Right hindlimb (tissue), 1 donor: ENCODE measurements around the gene DMD.
"Not testable (repeated sequence)": the region's sequence is repeated elsewhere in the genome, so short reads cannot be mapped to it uniquely, and the experiment has no call there.

Experiments
- DNase-seq: peaks from one replicate; pipeline ENCODE4 v3.0.0-alpha.2; 2018

DMD gene

GRCh38 chrX:31663172-31663571, 1548.2 kb downstream of the DMD start:
- DNase-seq: no peak

- no peak for DNase-seq
These were observed 1550.0 kb downstream of the DMD start for GRCh38 chrX:31661280-31661810.

DNA sequence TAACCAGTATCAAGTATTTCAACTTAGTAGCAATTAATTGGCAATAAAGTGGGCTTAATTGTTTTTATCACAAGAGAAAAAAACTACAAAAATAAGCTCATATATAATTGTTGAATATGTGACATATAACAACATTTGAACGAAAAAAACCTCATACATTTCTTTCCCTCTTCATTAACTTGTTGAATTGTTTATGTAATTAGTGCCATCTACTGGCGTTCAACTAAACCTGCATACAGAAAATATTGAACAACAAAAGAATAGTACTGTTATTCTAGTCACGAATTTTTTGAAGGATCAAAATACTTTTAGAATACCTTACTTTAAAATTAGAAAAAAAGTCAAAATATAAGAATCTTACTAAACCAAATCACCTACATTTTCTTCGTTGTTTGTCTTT, 1553.0 kb downstream of the DMD start:
- no peak for DNase-seq

DNA sequence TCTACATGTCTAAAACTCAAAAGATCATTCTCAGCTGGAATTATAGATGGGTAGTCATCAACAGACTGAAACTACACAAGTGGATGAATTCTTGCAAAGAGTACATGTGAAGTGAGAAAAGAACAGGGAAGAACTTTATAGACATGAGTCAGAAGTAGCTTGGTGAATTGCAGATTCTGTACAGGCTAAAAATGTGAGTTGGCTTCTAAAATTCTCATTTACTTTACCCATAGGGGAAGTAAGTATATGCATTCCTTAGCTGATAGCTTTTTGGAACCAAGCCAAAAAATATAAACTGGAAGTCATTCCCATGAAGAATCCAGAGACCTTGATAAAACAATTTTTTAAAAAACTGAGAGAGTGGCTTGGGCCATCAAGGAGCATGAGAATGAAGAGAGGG, 1555.3 kb downstream of the DMD start:
- DNase-seq: no peak

DNA sequence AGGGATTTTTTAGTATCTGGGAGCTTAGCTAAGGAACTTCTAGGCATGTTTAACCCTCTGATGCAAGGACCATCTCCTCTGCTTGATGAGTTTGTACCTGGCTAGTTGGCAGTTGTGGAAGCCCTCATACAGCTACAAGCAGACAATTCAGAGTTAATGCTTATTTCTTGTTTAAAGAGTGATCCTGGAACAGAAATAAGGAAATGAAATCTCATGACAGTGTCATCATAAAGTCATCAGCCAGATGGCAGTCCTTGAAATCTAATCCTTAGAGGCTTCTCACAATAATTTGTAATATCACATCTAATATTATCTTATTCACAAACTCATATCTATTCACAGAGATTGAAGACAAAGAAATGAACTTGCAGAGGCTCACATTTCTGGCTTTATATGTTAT, 1557.9 kb downstream of the DMD start:
- DNase-seq: no peak

DNA sequence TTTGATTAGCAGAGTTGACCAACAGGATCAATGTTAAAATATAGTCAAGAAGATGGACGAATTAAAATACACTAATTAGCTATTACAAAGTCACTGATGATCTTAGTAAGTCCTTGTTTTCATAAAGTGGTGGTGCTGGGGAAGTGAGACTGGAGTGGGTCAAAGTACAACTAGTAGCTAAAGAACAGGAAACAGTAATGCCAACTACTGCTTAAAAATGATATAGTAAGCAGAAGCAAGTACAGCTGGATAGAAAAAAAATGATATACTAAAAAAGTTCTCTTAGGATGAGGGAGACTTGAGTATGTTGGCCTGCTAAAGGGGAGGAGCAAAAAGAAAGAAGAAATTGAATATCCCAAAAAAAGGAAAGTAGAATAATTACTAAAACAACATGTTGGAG, 1558.7 kb downstream of the DMD start:
- DNase-seq: no peak

DNA sequence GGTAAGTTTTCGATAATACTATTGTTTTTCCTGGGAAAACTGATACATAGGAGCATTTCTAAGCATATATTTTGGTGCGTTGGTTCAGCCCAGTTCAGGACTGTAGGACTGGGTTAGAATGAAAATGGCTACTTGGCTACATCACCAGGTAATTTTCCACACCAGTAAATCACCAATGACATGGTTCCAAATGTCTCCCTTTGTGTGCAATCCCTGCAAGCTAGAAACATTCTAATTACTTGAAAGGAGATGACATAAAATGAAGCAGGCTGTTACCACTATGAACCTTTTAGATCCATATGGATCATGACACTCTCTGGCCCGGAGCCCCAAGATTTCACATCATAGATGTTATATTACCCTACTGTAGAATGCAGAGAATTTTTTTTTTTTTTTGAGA, 1562.1 kb downstream of the DMD start:
- no peak for DNase-seq

- DNase-seq: no peak
These were observed 1578.0 kb downstream of the DMD start for GRCh38 chrX:31633349-31633748.

DNA sequence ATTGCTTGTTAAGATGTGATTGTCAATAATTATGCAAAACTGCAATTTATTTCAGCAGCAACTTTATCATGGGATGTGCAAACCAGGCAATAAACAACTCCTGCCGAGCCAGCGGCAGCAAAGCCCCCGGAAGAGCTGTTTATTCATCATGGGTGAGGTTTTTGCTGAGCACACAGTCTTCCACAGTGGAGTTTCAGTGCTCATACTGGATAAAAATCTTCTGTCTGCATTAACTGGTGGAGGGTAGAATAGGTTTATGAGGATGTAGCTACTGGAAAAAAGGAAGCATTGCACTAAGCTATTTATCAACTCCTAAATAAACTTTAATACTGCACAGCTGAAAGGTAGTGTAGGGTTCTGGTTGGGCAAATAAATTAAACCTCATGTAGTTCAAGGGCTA, 1582.2 kb downstream of the DMD start:
- DNase-seq: no peak

DNA sequence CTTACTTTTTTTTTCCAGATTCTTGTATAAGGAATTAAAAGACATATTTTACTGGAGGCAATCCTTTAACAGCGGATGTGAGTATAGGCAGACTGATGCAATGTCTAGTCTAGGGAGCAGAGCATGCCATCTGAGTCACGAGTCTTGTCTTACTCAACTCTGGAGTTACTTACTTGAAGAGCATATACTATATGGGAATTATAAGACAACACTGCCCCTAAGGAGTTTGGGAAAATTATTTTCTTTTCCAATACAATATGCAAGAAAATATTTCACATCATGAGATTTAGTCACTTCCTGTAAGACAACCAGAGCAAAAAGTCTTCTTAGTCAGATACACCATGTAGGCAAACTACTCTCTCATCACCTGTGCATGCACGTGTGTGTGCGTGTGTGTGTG, 1602.2 kb downstream of the DMD start:
- no peak for DNase-seq

- DNase-seq: no peak
These were observed 1602.7 kb downstream of the DMD start for GRCh38 chrX:31608638-31609037.

GRCh38 chrX:31606771-31607170, 1604.6 kb downstream of the DMD start:
- no peak for DNase-seq

- DNase-seq: no peak
These were observed 1606.6 kb downstream of the DMD start for GRCh38 chrX:31604629-31605221.

DNA sequence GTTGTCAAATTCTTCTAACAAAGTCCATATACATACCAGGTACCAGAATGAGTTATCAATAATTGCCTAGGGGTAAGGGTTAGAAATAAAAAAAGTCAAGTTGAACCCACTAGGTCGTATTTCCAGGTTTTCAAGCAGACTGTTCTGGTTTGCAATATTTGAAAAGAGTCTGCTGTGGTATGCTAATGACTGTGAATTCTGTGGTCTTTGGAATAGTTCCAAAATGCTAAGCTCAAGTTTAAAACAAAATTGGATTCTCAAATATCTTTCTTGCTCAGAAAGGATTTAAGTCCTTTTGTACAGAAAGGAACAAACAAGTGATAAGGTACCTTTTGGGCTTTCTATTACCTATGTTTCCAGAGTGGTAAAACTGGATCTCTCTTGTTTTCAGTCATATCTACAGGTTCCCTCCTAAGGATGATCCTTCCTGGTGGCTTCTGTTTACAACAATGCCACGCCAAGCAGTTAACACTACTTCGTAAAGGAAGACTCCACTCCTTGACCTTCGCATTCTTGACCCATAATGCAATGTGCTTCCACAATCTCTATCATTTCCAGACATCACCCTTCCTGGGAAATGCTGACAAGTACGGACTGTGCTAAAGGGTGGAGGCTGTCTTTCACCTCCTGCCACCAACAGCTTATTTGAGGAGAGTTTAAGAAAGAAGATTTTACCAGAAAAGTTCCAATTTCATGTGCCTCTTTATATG, 1607.8 kb downstream of the DMD start:
- DNase-seq: no peak

DNA sequence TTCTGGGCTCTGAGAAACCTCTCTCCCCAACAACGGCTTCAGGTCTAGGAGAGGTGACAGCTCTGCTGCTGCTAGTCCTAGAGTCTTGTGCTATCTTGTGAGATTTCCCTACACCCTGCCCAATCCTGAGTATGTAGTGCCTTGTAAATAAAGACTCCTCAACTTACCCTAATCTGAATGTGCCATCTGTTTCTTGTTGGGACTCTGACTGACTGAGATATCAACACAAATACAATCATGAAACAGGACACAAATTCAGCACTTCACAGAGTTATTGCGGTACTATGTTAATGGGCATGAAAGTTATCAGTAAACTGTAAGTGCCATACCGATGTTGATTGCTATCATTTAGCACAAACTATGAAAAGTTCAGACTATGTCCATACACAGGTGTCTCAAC, 1610.5 kb downstream of the DMD start:
- DNase-seq: no peak

DNA sequence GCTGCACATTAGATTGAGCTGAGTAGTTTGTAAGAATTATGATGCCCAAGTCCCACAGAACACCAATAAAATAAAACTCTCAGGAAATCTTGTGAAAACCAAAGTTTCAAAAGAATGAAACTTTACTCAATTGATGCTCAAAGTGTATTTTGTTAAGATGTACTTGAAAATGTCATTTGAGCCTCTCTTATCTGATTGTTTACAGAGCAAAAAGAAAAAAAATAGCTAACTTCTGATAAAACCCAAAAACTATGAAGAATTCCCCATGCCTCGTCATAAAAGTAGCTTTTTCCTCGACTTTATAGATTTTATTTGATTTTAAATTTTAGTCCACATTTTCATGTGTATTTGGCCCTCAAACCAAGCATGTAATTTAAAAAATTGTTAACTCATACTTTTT, 1618.0 kb downstream of the DMD start:
- DNase-seq: no peak

DNA sequence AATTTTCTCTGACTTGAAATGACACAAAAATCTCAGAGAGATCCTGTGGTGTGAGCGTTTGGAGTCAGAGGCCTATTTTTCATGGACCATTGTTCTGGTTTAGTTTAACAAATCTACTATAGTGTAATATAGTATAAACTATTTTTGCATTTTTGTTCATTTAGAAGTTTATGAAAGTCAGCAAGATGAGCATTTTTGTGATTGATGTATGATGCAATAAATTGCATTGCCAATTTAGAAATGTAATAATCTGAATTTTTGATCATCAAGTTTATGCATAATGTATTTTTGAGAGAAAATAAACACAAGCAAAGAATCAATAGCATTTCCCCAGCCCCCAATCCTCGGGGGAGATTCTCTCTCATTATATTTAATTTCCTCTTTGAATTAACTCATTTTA, 1620.0 kb downstream of the DMD start:
- no peak for DNase-seq

GRCh38 chrX:31590581-31591114, 1620.7 kb downstream of the DMD start:
- DNase-seq: no peak

DNA sequence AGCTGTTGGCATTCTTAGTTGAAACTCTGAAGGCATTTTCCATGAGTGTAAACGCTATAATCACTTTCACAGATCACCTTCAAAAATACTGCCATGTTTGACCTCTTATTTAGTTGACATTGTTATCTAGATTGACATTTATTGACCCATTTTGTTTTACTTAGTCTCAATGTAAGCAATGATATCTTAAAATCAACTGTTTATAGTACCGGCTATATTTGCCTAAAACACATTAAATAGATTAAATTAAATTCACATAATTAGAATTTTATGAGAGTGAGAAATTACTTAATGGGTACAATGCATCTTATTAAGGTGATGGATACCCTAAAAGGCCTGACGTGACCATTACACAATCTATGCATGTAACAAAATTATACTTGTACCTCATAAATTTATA, 1621.8 kb downstream of the DMD start:
- no peak for DNase-seq

DNA sequence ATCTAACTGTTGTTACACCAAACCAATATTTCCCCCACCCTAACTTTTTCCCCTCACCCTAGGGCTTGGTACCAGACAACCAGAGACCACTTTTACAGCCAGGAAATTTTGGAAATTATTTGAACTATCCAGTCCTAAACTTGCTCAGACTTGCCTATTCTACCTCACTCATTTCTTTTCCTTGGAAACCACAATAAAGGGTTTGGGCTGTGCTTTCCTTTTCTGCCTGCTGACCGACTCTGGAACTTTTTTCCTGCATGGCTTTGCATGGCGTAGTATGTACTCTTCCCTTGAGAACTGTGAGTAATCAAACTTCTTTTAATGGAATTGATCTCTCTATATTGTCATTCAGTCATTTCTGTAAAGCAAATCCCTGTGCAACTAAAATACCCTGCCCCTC, 1623.0 kb downstream of the DMD start:
- no peak for DNase-seq

- not testable (repeated sequence) for DNase-seq
These were observed 1627.5 kb downstream of the DMD start for GRCh38 chrX:31583892-31584291.

DNA sequence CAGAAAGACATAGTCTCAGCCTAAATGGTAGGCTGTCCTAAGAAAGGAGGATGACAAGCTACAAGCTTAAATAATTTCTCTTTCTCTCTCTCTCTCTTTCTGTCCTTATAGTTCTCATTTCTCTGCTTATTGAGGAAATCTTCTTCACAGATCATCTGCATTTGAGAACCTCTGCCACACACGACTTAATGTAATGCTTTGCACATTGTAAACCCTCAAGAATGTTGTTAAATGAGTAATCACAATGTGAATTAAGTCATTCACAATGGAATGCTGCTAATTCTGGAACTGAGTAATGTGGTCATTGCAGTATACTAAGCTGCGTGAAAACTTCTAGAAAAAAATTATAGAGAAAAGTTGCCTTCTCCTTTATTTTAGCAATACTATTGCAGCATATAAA, 1630.6 kb downstream of the DMD start:
- DNase-seq: no peak

DNA sequence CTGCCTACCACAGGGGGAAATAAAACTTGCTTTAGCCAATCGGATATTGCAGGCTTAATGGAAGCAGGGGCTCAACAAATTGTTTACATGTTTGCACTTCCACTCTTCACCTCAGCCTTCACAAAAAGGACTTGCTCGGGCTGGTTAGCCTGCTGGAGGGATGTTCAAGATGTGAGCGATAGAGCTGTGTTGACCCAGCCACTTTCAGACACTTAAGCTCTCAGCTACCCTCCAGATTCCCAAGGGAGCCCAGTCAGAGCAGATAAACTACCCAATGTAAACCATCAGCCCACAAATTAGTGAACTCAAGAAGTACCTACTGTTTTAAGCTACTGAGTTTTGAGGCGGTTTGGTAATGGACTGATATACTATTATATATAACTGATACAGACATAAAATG, 1631.1 kb downstream of the DMD start:
- no peak for DNase-seq

DNA sequence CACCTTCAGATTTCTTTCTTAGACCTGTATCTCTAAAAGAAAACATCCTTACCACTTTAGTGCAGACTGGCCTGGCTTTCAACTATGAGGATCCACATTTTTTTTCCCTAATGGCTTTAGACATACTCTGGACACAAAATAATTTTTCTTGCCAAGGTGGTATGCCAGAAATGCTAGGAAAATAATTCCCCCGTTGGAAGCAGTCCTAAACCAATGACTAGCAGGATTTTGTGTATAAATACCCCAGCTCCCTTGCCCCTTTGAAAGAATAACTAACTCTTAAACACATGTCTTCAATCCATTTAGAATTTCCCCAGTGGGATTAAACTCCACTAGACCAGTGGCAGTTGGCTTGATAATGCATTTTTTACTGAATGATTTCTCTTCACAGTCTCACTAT, 1639.0 kb downstream of the DMD start:
- DNase-seq: no peak

DNA sequence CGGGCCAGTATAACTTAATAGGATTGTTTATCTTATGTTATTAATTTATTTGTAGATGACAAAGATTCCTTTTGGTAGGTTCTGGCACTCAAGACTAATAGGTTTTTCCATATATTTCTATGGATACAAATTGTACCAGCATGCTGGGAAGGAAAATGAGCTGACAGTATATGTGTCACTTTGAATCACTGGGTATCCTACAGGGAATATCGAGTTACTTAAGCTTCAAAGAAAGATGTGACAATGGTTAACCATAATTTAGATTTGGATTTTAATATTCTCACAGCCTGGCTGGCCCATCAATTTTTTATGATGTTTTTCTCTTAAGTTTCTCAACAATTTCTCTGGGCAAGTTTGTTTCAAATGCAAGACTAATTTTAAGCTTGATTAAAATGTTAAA, 1640.7 kb downstream of the DMD start:
- no peak for DNase-seq
